Panc1 (cell line): ENCODE measurements around the gene CD28. TPM values are rescaled to one million over a fixed set of nuclear protein-coding genes. Genes with fewer than 3 reads are reported as not detected.

Source experiments
- ATAC-seq: fragments of 200-7000 bp; cut with Tn5 transposase; 2 replicates; pipeline ENCODE4 v1.9.1; 2020; ENCODE audit warnings: mild to moderate bottlenecking, moderate library complexity
- BruUV-seq: library from RNA; stranded (reverse); fragments of 400-500 nt; replicated peaks from 2 replicates; lab custom pipeline; 2021; lab: Mats Ljungman, UMichigan
- CTCF ChIA-PET: fragments of 300-600 bp; sonication (Branson Sonifier 250); formaldehyde crosslinking; loops from one replicate; lab custom pipeline; 2022; ENCODE audit warnings: antibody characterized with exemption; lab: Charles Lee
- POLR2A ChIA-PET: fragments of 300-600 bp; sonication (Branson Sonifier 250); formaldehyde crosslinking; loops from one replicate; lab custom pipeline; 2022; ENCODE audit warnings: antibody characterized with exemption; lab: Charles Lee
- DNase-seq: peaks from one replicate; pipeline ENCODE4 v3.0.0-alpha.2; 2010; ENCODE audit warnings: low read depth, low spot score
- H3K27ac ChIP-seq: 2 replicates; pipeline ENCODE4 v1.5.1; 2011; ENCODE audit warnings: mild to moderate bottlenecking, low read length, inconsistent platforms
- H3K27me3 ChIP-seq: fragments of 200-500 bp; sonication (Bioruptor generic); 2 replicates; pipeline ENCODE4 v1.6.0; 2014; ENCODE audit warnings: low read length, inconsistent platforms; ENCODE audit not compliant: control insufficient read depth, insufficient read depth
- H3K36me3 ChIP-seq: fragments of 200-500 bp; sonication (Bioruptor generic); 2 replicates; pipeline ENCODE4 v1.5.1; 2014; ENCODE audit warnings: inconsistent platforms, mild to moderate bottlenecking, low read length, moderate library complexity; ENCODE audit not compliant: control insufficient read depth, insufficient read depth
- H3K4me1 ChIP-seq: 2 replicates; pipeline ENCODE4 v1.5.1; 2011; ENCODE audit warnings: inconsistent platforms, mild to moderate bottlenecking, low read length, moderate library complexity; ENCODE audit not compliant: control insufficient read depth, insufficient read depth
- H3K4me3 ChIP-seq, 2 experiments: 2 replicates each; pipeline ENCODE4 v1.5.1; 2011 to 2012; ENCODE audit warnings: low read depth in 2 of 2, low read length in 2 of 2, mild to moderate bottlenecking in 2 of 2, inconsistent platforms in 1 of 2, moderate library complexity in 1 of 2
- H3K9me3 ChIP-seq: fragments of 200-500 bp; sonication (Bioruptor generic); 2 replicates; pipeline ENCODE4 v1.5.1; 2014; ENCODE audit warnings: low read depth, mild to moderate bottlenecking, inconsistent platforms, low read length, moderate library complexity; ENCODE audit not compliant: control insufficient read depth, insufficient read depth
- POLR2AphosphoS5 ChIP-seq: IDR thresholded peaks from 2 replicates; pipeline ENCODE4 v1.6.1; 2012; ENCODE audit warnings: mild to moderate bottlenecking, low read depth, low read length, moderate library complexity
- REST ChIP-seq, 2 experiments: IDR thresholded peaks; 2 replicates each; pipeline ENCODE4 v1.6.1; 2011 to 2012; ENCODE audit warnings: low read depth in 2 of 2, control low read depth in 1 of 2, low read length in 1 of 2, mild to moderate bottlenecking in 1 of 2, moderate library complexity in 1 of 2; ENCODE audit not compliant: insufficient read depth in 1 of 2
- SIN3A ChIP-seq: IDR thresholded peaks from 2 replicates; pipeline ENCODE4 v1.6.1; 2012; ENCODE audit warnings: low read depth, mild to moderate bottlenecking, low read length, moderate library complexity, borderline replicate concordance; ENCODE audit not compliant: insufficient read depth
- TCF7L2 ChIP-seq: IDR thresholded peaks from 2 replicates; pipeline ENCODE4 v1.6.1; 2011; ENCODE audit warnings: mild to moderate bottlenecking, low read depth, low read length, inconsistent platforms
- in situ Hi-C: cut with HindIII; loops from 2 replicates; pipeline ENCODE4 v1.10.0; 2016; ENCODE audit warnings: low sequenced_read_pairs, low pct_unique_long_range_greater_than_20kb
- intact Hi-C: fragments of 100-400 bp; cut with micrococcal nuclease; formaldehyde crosslinking; loops from one replicate; pipeline ENCODE4 v1.10.0; 2022; ENCODE audit not compliant: unreplicated experiment
- total RNA-seq: library from RNA; stranded (reverse); gene quantifications from one replicate; pipeline ENCODE4 v1.2.1, GENCODE V29; 2021; ENCODE audit not compliant: unreplicated experiment
- TF ChIP-seq, protein P1 (sequence below): fragments of 450-650 bp; IDR thresholded peaks from 2 replicates; pipeline ENCODE4 v1.5.1; 2017; ENCODE audit warnings: mild to moderate bottlenecking

CD28 gene
- total RNA-seq, 1 experiment from 2014 or later: 0.21 TPM

DNA sequence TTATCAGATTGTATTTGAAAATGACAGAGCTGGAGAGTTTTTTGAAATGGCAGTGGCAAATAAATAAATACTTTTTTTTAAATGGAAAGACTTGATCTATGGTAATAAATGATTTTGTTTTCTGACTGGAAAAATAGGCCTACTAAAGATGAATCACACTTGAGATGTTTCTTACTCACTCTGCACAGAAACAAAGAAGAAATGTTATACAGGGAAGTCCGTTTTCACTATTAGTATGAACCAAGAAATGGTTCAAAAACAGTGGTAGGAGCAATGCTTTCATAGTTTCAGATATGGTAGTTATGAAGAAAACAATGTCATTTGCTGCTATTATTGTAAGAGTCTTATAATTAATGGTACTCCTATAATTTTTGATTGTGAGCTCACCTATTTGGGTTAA lies 30.9 kb downstream of the CD28 start:
- no peaks in the 10 kb centered on the region for H3K36me3 ChIP-seq
- H3K4me3 ChIP-seq: no peak overlapping the region
- no TSS peak for BruUV-seq
- ATAC-seq: no peak
- H3K4me1 ChIP-seq: no peaks in the 10 kb centered on the region
- no peaks in the 10 kb centered on the region for H3K9me3 ChIP-seq
- intact Hi-C loops (no loop called here), in situ Hi-C loops (no loop called here)
- ChIA-PET POLR2A (no interaction called here), CTCF (no interaction called here)
- no peak overlapping the region for H3K27ac ChIP-seq
- no peak for DNase-seq
- TF ChIP-seq, protein P1, sequence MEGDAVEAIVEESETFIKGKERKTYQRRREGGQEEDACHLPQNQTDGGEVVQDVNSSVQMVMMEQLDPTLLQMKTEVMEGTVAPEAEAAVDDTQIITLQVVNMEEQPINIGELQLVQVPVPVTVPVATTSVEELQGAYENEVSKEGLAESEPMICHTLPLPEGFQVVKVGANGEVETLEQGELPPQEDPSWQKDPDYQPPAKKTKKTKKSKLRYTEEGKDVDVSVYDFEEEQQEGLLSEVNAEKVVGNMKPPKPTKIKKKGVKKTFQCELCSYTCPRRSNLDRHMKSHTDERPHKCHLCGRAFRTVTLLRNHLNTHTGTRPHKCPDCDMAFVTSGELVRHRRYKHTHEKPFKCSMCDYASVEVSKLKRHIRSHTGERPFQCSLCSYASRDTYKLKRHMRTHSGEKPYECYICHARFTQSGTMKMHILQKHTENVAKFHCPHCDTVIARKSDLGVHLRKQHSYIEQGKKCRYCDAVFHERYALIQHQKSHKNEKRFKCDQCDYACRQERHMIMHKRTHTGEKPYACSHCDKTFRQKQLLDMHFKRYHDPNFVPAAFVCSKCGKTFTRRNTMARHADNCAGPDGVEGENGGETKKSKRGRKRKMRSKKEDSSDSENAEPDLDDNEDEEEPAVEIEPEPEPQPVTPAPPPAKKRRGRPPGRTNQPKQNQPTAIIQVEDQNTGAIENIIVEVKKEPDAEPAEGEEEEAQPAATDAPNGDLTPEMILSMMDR: no peak
- TF ChIP-seq TCF7L2 (no peak), REST (IDR thresholded peaks at IDR 0.05; ENCODE audit: insufficient read depth in 1 of 2, low read depth in 2 of 2, low read length in 1 of 2) (no peak), SIN3A (no peak), POLR2AphosphoS5 (no peak)
- H3K27me3 ChIP-seq: no peaks in the 10 kb centered on the region; the same call in 1 of the 2 replicates

DNA sequence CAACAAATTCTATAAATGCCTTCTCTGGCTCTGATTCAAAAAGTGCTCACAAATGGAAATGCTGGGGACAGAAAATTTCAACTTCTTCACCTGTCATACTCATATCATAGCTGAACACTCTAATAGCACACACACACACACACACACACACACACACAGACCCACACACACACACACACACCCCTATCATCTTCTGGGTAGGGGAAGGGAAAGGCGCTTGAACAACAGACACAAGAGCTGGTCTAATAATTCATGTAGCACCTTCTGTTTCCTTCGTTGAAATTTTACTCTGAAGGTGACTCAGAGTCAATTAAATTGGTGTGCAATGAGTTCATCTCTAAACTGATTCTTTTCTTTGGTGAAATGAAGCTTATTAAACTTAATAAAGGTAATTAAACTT lies 32.9 kb downstream of the CD28 start:
- TF ChIP-seq, protein P1: no peak
- TF ChIP-seq TCF7L2 (no peak), REST (IDR thresholded peaks at IDR 0.05; ENCODE audit: insufficient read depth in 1 of 2, low read depth in 2 of 2, low read length in 1 of 2) (no peak), POLR2AphosphoS5 (no peak), SIN3A (no peak)
- in situ Hi-C loops (no loop called here), intact Hi-C loops (no loop called here)
- no peak overlapping the region for H3K27ac ChIP-seq
- POLR2A ChIA-PET: no interaction called here
- no peaks in the 10 kb centered on the region; the same call in 1 of the 2 replicates for H3K27me3 ChIP-seq
- ATAC-seq (no peak), DNase-seq (no peak)
- BruUV-seq: no TSS peak
- no peaks in the 10 kb centered on the region for H3K9me3 ChIP-seq
- CTCF ChIA-PET: no interaction called here
- H3K36me3 ChIP-seq: no peaks in the 10 kb centered on the region
- H3K4me1 ChIP-seq: no peaks in the 10 kb centered on the region
- no peak overlapping the region for H3K4me3 ChIP-seq
